Measurements from ENCODE around the gene TMEM95.

DNA sequence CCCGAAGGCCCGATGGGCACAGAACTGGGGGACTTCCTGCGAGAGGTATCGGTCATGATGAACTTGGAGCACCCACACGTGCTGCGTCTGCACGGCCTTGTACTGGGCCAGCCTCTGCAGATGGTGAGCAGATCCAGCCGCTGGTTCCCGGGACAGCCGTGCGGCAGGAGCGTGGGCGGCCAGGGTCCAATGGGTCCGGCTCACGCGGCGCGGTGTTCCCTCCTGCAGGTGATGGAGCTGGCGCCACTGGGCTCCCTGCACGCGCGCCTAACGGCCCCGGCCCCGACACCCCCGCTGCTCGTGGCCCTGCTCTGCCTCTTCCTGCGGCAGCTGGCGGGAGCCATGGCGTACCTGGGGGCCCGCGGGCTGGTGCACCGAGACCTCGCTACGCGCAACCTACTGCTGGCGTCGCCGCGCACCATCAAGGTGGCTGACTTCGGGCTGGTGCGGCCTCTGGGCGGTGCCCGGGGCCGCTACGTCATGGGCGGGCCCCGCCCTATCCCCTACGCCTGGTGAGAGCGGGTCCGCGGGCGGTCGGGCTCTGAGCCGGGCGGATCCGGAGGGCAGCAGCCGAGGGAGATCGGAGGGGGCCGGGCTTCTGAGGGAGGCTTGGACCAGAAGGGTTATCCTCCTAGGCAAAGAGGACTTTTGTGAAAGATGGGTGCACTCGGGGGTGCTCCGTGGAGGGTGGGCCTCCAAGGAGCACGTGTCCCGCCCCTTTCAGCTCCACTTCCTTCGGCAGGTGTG is 29.0 kb downstream of the TMEM95 start:
- TF ChIP-seq, protein P1, sequence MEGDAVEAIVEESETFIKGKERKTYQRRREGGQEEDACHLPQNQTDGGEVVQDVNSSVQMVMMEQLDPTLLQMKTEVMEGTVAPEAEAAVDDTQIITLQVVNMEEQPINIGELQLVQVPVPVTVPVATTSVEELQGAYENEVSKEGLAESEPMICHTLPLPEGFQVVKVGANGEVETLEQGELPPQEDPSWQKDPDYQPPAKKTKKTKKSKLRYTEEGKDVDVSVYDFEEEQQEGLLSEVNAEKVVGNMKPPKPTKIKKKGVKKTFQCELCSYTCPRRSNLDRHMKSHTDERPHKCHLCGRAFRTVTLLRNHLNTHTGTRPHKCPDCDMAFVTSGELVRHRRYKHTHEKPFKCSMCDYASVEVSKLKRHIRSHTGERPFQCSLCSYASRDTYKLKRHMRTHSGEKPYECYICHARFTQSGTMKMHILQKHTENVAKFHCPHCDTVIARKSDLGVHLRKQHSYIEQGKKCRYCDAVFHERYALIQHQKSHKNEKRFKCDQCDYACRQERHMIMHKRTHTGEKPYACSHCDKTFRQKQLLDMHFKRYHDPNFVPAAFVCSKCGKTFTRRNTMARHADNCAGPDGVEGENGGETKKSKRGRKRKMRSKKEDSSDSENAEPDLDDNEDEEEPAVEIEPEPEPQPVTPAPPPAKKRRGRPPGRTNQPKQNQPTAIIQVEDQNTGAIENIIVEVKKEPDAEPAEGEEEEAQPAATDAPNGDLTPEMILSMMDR (IDR thresholded peaks at IDR 0.05; ENCODE audit: low read depth, low read length) = no peak
- no peak for TF ChIP-seq EZH2phosphoT487 (IDR thresholded peaks at IDR 0.05; ENCODE audit: low read depth)

All from OCI-LY3 (cell line).